HK-2 (cell line): Measurements from ENCODE around the gene TMEM107.

Experiments used
- DNase-seq: peaks from one replicate; pipeline ENCODE4 v3.0.0-alpha.2; 2018; ENCODE audit not compliant: unreplicated experiment

TMEM107 gene

DNA sequence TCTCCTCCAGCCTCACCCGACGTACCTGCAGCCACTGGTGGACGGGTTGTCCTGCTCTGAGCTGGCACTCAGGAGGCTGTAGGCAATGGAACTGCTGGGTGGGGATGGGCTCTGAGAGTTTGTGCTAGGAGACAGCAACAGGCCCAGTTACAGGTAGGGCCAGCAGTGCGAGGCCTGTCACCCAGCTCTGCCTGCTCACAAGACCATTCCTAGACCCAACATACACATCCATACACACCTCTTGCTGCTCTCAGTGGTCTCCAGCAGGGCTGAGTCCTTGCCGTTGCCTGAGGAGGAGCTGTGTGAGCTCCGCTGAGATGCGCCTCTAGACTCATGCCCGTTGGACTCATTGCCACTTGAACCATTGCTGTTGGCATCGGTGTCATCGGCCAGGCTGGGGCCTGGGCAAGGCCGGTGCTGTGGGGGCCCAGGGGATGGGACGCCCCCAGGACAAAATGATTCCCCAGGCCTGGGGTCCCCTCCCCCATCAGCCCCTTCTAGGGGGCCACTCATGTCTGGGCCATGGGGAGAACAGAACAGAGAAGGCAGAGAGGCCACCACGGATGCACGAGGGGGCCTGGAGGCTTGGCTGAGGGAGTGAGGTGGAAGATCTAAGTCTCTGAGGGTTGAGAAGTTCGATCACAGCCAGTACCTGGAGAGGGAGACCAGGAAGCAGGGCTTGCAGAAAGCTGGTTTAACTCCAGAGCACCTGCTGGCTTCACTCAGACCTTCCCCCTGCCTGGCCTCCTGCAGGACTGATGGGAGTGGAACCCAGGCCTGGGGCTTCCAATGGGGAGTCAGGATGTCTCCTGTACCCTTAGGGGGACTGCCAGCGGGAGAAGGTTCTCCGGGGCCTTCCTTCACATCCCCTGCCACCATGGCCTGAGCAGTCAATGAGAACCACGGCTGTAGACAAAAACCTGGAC lies 25.7 kb downstream of the TMEM107 start:
- DNase-seq = no peak

DNA sequence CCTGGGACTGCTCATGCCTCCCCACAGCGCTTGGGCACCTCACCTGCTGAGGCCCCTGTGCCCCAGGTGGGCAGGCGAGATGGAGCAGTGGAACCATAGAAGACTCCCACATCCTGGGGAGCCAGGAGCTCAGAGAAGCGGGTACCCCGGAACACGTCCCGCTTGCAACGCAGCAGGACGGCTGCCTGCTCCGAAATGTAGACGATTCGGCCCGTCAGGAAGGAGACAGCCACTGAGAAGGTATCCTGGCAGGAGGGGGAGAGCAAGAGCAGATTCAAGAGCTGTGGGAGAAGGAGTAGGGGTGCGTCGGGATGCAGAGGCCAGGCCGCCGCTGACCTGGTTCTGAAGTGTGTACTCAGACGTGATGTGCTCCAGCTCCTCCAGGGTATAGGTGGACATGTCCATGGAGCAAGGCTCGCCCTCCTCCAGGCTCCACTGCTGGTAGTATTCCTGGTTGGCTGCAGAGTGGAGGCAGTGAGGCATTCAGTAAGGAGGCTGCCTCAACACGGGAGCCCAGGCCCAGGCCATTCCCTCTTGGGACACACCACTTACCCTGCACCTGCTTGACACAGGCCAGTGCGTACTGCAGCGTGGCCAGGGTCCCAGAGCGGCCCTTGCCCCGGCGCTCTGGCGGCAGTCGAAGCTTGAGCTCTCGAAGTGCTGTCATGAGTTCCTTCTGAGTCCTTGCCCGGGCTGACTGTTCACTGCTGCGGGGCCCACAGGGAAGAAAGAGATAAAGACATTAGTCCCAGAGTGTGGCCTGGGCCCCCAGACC lies 26.6 kb downstream of the TMEM107 start:
- DNase-seq = no peak

DNA sequence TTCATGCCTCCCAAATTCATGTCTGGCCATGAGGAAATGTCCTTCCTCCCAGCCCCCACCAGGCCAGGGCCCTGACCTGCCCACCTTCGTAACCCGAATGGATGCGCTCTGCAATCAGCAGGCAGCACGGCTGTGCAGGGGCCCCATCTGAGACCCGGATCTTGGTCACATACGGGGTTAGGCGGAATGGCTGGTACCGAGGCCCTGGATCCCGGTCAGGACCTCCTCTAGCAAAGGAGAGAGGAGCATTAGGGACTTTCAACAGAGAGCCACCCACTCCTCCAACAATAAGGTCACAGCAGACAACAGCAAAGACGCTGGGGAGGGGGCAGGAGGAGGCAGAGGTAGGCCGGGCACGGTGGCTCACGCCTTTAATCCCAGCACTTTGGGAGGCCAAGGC lies 27.6 kb downstream of the TMEM107 start:
- DNase-seq = no peak

DNA sequence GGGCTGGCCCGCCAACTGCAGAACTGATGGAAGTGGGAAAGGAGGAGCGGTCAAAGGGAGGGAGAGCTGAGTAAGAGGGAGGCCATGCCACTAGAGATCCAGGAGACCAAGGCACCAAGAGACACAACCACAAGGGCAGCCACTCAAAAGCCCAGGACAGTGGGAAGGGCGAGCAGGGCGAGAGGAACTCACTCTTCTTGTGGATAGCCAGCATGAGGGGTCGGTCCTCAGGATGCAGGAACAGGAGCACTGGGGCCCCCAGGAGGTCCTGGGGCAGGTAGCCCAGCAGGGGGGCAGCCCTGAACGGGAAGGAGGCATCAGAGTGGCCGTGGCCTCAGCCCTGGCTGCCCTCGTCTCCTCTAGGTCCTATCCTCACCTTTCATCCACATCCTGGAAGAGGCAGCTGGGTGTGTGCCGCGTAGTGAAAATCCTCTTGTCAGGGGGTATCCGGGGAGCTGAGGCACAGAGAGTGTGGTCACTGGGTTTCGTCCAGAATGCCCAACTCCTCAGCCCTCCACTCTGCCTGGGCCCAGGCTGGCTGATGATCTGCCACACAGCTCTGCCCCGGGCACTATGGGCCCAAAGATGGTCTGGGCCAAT lies 28.3 kb downstream of the TMEM107 start:
- DNase-seq = no peak

DNA sequence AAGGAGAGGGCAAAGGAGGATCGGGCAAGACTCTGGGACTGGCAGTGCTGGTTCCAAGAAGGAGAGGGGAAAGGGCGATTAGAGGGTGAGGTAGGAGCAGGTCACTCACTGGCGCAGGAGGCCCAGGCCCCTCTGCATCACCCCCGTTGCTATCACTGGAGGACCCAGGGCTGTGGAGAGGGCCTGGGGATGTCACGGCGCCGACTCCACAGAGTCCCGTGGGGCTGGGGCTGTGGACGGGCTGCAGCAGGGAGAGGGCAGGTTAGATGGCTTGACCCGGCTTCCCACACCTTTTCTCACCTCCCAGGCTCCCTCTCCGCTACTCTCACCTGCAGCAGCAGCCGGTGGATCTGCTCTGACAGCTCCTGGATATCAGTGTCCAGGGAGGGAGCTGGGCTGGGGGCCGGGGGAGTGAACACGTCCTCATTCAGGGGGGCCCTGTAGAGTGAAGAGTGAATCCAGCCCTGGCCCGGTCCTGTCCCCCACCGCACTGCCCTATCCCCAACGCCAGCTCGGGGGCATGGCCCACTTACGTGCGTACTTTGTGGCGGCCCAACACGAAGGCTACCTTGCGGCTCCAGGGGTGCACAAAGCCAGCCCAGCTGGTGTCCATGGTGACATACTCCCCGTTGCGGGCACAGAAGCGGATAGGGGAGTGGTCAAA lies 28.9 kb downstream of the TMEM107 start:
- no peak for DNase-seq

DNA sequence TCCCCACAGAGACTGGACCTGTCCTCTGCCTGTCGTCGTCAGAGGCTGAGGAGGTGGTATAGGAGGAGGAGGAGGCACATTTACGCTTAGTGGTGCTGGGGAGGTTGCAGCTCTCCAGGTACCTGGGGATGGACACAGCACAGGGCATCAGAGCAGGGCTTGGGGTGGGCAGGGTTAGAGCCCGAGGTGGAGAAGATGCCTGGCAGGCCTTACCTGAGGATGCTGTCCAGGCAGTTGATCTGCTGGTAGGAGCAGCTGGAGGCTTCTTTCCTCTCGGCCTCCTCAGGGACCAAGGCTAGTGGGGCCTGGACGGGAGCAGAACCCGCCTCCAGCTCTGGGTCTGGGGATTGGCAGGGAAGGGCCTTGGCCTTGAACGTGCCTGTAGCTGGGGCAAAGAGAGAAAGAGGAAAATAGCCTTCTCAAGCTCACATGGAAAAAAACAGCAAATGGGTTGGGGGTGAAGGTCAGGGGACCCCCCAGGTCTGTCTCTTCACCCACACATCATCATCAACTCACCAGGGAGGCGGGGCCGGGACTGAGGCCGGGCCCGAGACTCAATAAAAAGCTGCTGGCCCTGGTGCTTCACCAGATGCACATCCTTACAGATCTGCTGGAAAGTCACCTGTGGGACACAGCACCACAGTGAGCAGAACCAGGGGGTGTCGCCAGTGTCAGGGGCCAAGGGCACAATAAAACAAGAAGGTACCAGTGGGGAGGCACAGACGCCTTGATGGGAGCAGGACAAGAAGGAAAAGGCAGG lies 29.6 kb downstream of the TMEM107 start:
- no peak for DNase-seq

DNA sequence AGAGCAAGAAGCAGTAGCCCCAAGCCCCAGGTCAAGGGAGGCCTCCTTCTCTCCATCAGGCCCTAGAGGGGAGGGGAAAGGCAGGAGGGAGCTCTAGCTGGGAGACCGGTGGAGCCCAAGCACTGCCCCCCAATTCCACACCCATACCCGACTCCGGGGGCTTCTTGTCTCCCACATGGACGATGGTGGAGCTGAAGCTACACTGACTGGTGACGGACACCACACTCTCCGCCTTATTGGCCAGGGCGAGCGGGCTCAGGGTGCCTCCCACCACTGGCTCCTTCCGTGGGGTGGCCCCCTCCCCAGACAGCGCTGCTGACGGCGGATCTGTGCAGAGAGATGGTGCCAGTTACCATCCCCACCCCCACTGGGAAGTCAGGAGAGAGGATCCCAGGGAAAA lies 30.4 kb downstream of the TMEM107 start:
- no peak for DNase-seq

DNA sequence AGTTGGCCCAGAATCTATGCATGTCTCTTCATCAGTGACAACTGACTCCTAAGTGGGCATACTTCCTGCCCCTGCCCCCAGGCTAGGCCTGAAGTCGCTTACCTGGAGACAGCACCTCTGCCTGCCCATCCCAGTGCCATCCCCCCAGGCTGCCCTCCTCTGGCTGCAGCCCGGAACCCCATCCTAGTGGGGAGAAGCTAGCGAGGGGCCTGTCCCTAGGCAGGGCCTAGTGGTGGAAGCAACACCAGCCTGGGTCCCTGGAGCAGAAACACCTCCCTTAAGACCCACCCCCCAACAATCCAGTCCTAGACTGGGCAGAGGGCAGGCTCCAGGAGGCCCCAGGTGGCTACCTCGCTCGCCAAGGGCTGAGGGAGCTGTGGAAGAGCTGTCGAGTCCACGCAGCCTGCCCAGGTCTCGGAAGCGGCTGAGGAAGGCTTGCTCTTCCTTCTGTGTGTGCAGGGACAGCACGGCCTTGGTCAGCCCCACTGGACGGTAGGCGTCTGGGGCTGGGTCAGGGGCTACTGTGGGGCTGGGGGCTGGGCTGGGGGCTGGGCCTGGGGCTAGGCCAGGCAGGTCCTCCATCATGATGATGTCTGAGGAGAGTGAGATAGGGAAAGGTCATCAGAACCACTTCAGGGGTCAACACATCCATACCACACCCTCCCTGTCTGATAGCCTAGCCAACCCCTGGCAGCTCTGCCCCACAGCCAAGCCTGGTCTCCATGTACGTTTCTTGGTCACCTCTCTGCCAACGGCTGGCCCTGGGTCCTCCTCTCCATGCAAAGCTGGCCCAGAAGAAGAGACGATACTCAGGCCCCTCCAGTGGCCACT lies 31.6 kb downstream of the TMEM107 start:
- no peak for DNase-seq

DNA sequence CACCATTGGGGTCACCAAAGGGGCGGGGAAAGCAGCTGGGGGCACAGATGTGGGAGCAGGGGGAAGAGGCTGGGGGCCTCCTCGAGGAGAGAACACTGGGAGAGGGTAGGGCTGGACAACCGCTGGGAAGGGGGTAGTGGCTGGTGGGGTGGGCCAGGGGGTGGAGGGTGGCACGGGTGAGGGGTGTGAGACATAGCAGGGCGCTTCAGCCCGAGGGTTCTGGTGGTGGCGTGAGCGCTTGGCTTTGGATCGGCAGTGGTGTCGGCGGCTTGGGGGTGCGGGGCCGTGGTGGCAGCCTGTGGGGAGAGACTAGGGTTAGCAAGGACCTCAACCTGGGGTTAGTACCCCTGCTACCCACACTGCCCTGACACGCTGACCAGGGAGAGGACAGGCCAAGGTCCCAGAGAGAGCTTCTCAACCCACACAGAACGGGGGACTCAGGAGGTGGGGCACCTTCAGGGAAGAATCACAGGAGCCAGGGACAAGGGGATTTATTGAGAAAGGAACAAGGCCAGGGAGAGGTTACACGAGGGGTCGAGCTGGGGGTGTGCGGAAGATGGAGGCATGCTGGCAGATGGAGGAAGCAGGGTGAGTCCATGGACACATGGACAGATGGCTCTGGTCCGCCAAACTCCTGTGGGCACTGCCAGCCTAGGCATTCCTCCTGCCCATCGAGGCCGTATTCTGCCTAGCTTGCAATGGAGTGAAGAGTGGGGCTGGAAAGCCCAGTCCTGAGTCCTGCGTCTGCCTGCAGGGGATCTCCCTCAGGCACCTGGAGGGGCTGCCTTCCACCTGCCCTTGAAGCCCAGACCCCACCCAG lies 32.4 kb downstream of the TMEM107 start:
- DNase-seq = no peak

DNA sequence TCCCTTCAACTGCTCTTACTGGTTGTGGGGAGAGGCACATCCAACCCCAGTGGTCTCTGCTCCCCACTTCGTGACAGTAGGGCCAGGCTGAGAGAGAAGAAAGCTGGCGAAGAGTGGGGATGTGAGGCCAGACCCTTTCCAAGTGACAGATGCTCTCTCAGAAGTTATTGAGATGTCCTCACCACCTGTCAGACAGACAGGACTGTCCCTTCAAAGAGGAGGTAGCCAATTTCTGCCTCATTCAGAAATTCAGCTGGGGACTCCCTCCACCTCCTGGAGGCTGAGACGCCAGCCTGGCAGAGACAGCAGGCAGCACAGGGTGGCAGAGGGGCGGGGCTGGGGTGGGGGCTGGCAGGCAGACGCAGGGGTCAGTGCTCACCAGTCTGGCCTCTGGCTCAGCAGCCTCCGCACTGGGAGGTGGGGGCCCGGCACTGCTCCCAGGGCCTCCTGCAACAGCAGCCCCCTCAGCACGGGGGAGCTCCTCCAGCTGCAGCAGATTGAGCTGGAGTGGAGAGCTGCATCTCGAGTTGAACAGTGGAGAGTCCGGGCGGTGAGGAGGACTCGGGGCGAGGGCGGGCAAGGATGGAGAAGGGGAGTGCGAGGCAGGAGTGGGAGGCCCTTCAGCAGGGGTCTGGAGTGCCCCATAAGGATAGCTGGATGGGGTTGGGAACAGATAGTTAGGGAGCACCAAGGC lies 33.1 kb downstream of the TMEM107 start:
- DNase-seq = no peak

DNA sequence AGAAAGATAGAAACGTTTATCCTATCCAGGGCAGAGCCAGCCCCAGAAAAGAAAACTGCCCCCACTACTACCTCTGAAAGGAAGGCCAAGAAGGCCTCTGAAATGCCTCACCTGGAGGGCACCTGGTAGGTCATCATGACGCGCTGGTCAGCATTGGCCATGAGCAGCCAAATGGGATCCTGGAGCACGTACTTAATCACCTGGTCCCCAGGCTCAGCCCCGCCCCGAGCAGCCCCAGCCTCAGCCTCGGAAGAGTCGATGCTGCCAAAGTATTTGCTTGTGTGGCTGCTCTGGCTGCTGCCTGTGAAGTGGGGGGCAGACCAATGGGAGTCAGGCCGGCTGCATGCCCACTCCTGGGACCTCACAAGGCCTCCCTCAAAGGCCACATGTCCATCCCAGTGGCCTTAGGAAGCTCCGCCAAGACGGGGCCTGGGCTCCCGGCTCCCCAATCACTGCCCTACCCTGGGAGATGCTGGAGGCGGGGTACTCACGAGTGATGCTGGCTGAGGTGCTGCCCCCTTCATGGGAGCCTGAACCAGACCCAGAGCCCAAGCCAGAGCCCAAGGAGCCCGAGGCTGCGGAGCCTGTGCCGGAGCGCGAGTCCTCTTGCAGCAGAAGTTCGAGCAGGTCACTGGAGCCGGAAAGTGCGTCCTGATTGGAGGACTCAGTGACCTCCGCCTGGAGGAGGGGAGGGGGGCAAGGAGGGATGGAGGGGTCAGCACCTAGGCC lies 33.9 kb downstream of the TMEM107 start:
- no peak for DNase-seq

DNA sequence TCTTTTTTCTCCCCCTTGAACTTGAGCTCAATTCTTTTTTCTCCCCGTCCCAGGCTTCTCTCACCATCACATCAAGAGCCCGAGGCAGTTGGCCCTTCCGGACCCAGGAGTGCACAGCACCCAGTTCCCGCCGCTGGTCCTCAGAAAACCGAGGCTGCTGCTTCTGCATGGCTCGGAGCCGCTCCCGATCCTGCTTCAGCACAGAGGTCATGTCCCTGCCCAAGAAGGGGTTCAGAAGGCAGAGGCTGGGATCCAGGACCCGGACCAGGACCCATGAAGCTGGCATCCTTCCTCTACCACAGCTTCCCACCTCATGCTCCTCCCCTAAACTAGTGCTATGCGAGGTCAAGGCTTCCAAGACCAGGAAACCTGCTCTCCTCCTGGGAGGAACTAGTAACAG lies 34.4 kb downstream of the TMEM107 start:
- no peak for DNase-seq

DNA sequence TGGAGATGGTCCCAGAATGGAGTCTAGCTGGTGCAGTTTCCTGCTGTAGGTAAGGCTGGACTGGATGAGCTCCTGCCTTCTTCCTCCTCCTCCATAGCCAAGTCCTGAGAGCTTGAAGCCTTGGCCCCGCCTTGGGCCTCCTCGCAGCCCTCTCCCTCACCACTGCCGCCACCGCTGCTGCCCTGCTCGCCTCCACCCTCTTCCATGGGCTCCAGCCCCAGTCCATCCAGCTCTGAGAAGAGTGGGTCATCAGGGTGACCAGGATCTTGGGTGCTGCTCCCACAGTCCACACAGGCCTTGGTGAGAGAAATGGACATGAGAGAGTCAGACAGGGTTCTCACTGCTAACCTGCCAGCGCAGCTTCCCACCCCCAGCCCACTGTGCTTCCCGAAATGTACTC lies 35.1 kb downstream of the TMEM107 start:
- no peak for DNase-seq

DNA sequence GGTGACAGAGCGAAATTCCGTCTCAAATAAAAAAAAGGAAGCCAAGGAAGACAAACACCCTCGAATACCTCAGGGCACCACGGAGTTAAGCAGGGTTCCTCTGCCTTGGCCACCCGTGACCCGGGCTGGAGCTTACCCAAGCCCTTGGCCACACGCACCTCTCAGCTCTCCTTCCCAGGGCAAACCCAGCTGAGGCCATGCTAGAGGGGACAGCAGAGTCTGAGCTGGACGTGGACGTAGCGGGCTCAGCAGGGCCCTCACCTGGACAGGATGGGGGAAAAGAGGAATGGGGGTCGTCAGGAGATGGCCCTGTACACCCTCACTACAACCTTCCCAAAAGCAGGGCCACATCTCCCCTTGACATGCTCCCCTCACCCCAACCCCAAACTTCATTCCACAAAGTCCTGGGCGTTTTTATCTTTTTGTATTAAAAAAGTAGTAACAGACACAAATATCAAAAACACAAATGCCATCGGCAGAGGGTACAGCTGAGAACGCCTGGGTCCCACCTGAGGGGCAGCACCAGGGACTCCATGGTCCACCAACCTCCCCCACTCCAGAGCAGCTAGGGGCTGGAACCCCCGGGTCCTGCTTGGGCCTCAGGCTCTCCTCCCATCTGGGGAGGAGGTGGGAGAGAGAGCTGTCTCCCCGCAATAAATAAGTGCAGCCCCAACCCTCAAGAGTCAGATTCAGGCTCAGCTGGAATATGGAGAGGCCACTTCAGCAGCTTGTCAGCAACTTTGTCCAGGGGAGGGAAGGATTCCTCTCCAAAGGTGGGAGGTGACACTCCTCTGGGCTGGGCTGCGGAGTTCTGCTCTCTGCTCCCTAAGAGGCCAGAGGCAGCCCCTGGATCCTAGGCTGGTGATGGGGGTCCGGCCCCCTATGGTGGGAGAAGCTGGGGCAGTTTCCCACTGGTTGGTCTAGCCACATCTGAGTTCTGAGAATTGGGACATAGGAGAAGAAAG lies 35.8 kb downstream of the TMEM107 start:
- no peak for DNase-seq

DNA sequence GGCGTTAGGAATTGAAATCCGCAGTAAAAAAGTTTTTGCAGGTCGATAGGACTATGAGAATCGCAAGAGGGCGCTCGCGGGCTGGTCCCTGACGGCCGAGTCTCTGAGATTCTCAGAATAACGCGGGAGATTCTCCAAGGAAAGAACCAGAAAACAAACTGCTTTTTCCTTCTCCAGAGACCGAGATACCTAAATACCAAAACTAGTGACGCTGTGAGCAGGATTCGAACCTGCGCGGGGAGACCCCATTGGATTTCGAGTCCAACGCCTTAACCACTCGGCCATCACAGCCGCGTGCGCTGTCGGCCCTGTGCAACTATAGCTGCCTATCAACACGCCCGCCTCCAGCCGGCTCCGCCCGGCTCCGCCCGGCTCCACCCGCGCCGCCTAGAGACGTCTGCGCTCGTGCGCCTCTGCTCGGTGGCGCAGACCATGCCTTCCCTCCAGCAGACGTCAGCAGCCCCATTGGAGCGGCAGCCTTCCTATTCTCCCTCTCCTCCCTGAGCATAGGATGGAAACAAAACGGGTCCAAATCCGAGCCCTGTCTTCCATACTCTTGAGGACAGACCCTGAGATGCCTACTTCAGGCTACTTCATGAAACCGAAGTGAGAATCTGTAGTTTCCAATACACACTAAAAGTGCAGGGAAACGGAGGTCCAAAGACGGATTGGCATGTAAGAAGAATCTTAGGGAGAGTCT lies 37.4 kb downstream of the TMEM107 start:
- DNase-seq = peak; percentile 100

DNA sequence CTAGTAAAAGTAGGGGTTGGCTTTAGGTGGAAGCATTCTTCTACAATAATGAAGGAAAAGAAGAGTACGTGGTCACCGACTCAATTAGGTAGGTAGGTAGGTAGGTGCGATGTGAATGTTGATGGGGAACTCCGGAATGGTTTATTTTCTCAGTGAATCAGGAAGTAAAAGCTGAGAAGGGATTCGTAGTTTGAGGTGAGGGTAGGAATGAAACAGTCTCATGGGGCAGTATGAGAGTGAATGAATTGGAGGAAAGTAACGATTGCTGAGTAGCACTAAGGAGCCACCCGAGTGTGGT lies 37.9 kb downstream of the TMEM107 start:
- DNase-seq = no peak
